GM12801 (cell line): ENCODE results near the gene SEMA3F.

Source experiments
- CTCF ChIP-seq: IDR thresholded peaks from one replicate; pipeline ENCODE4 v1.5.1; 2011; ENCODE audit warnings: control low read depth; ENCODE audit not compliant: insufficient read length; ENCODE audit errors: extremely low read depth

Gene SEMA3F

GRCh38 chr3:50169232-50169832, 14.2 kb downstream of the SEMA3F start:
- TF ChIP-seq CTCF: no peak

GRCh38 chr3:50169858-50170257, 14.7 kb downstream of the SEMA3F start:
- no peak for TF ChIP-seq CTCF

- no peak for TF ChIP-seq CTCF
Observed at GRCh38 chr3:50170689-50171088, 15.6 kb downstream of the SEMA3F start.

- TF ChIP-seq CTCF: no peak
Observed at GRCh38 chr3:50171540-50172301, 16.6 kb downstream of the SEMA3F start.

DNA sequence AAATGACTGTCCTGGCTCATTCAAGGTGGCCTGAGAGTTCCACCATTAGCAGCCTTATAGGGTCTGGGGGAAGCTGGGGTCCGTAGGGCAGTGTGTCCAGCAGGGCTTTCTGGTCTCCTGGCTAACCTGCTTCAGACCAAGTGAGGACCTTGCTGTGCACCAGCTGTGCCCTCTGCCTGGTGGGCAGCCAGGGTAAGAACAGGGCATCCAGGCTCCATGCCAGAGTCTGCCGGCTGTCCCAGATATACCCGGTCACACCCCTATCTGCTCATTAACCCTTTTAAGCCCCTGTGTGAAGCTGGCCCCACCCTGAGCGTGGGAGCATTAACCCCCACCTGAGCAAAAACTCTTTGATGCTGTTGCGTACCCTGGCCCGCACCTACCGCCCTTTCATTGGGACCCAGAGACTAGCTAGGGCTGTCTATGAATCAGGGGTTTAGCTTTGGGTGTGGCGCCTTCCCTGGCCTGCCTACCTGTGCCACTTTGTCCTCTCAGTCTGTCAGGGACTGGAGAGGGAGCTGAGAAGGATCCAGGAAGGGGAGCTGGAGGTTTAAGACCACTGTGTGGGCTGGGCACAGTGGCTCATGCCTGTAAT, 17.6 kb downstream of the SEMA3F start:
- TF ChIP-seq CTCF: no peak

- TF ChIP-seq CTCF: no peak
Observed at GRCh38 chr3:50173685-50174516, 18.8 kb downstream of the SEMA3F start.

- TF ChIP-seq CTCF: no peak
Observed at GRCh38 chr3:50174517-50174895, 19.4 kb downstream of the SEMA3F start.
